ENCODE results near the gene ANO8. TPM values are rescaled to one million over a fixed set of nuclear protein-coding genes. Genes with fewer than 3 reads are reported as not detected.

Gene ANO8
- total and polyA plus RNA-seq, 12 donors: 3.3 to 14.6 (median 8.0) TPM

DNA sequence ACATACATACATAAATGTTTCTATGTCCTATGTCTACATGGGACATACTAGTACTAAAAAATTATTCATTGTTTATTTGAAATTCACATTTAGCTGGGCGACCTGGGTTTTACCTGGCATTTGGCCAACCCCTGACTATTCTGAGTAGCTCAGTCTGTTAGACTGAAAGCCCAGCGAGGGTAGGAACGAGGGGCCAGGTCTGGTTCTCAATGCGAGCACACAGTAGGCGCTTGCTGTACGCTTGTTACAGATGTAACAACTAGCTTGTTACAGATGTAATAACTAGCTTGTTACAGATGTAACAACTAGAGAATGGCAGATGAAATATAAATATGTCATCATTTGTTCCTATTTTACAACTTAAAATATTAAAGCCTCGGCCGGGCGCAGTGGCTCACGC, 920 bp upstream of the ANO8 start:
- no peak for DNase-seq
- WGBS, 2 donors: 67 to 68% methylated on average over 10 of the region's 10 CpGs
- no peaks in the 10 kb centered on the region for H3K9me3 ChIP-seq
- H3K4me3 ChIP-seq: peak overlapping the region in 5 of 10 donors; percentile 72 to 87 (median 85)
- TF ChIP-seq, protein P1, sequence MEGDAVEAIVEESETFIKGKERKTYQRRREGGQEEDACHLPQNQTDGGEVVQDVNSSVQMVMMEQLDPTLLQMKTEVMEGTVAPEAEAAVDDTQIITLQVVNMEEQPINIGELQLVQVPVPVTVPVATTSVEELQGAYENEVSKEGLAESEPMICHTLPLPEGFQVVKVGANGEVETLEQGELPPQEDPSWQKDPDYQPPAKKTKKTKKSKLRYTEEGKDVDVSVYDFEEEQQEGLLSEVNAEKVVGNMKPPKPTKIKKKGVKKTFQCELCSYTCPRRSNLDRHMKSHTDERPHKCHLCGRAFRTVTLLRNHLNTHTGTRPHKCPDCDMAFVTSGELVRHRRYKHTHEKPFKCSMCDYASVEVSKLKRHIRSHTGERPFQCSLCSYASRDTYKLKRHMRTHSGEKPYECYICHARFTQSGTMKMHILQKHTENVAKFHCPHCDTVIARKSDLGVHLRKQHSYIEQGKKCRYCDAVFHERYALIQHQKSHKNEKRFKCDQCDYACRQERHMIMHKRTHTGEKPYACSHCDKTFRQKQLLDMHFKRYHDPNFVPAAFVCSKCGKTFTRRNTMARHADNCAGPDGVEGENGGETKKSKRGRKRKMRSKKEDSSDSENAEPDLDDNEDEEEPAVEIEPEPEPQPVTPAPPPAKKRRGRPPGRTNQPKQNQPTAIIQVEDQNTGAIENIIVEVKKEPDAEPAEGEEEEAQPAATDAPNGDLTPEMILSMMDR (IDR thresholded peaks at IDR 0.05): no peak
- no peak for ATAC-seq
- H3K36me3 ChIP-seq: peaks cover 0 to 14% (median 0%) of the 10 kb centered on the region in 9 donors
- H3K27me3 ChIP-seq: peaks cover 0 to 8% (median 0%) of the 10 kb centered on the region in 7 donors
- H3K4me1 ChIP-seq: peaks cover 8 to 45% (median 36%) of the 10 kb centered on the region in 9 donors
- intact Hi-C loops (cut with DNase I): no loop called here
- H3K27ac ChIP-seq: peak overlapping the region in 3 of 10 donors; percentile 65 to 95 (median 93)

DNA sequence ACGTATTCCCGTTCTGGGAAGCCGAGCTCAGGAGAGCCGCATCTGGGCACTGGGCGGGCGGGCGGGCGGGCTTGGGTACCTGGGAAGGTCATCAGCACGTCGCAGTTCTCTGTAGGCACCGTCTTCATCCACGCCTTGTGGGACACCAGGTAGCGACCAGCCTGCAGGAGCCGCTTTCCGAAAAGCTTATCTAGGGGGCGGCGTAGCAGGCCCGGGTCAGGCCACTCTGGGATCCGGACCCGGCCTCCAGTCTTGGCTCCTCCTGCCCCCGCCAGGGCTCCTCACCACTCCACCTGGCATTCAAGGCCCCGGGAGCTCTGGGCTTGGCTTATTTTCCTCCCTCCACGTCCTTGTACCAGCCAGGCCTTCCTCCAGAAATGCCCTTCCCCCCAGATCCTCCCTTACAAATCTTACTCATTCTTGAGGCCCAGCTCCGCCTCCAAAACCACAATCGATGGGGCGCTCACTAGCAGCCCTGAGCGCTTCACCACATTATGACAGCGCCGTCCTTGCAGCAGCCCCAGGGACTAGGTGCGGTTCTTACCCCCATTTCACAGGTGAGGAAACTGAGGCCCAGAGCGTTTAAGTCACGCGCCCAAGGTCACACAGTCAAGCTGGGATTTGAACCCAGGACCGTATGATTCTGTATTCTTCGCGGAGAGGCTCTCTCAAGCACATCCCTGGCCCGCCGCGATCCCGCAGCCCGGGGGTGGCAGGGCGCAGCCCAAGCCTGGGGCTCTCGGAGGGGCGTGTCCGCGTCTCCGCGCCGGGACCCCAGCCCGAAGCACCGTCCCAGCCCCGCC, 843 bp downstream of the ANO8 start:
- H3K4me3 ChIP-seq: peak overlapping the region; percentile 47 to 87 (median 84)
- H3K9me3 ChIP-seq: no peaks in the 10 kb centered on the region
- peaks cover 0 to 10% (median 0%) of the 10 kb centered on the region in 9 donors for H3K36me3 ChIP-seq
- H3K27me3 ChIP-seq: peaks cover 0 to 26% (median 0%) of the 10 kb centered on the region in 7 donors
- peaks cover 8 to 54% (median 36%) of the 10 kb centered on the region in 9 donors for H3K4me1 ChIP-seq
- no peak for ATAC-seq
- TF ChIP-seq, protein P1 (IDR thresholded peaks at IDR 0.05): no peak
- intact Hi-C loops (cut with DNase I): no loop called here
- WGBS, 2 donors: 38 to 45% methylated on average over 47 to 52 of the region's 52 CpGs
- DNase-seq: no peak
- peak overlapping the region in 9 of 10 donors; percentile 64 to 83 (median 75) for H3K27ac ChIP-seq

DNA sequence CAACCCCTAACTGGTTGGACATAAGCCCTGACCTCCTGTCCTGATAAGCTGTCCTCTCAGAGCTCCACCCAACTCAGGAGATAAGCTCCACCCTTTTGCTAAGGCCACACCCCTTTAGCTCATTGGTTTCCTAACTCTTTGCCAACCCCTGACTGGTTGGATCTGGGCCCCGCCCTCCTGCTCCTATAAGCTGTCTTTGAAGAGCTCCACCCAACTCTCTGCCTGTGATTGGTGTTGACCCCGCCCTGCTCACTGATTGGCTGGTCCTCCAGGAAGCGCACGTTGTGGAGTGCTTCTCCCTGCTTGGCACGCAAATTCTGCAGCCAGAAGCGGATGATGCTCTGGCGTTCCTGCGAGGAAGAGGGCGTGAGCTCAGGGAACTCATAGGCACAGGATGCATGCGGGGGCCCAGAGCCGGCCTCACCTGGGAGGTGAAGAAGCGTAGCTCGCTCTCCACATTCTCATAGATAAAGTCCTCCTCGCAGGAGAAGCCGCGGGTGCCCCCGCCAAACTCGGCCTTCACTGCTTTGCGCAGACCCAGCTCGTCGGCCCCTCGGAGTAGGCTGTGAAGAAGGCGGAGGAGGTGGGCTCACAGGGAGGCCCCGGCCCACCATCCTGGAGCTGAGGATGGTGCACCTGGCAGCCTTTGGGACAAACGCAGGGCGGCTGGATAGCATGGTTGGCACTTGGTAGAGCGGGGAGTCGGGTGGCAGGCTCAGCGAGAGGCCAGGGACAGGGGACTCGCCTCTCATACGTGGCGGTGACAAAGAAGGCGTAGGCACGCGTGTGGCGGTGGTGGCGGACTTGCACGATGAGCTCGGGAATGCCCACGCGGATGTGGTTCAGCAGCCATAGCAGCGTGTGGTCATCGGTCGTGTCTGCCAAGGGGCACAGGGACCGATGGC, 1.7 kb downstream of the ANO8 start:
- 96% methylated on average over 45 of the region's 45 CpGs for WGBS, 2 donors
- H3K27ac ChIP-seq: no peak overlapping the region
- peaks cover 0 to 28% (median 0%) of the 10 kb centered on the region in 7 donors for H3K27me3 ChIP-seq
- ATAC-seq (no peak), DNase-seq (no peak)
- no peak overlapping the region for H3K4me3 ChIP-seq
- H3K9me3 ChIP-seq: no peaks in the 10 kb centered on the region
- H3K36me3 ChIP-seq: peaks cover 0 to 7% (median 0%) of the 10 kb centered on the region in 9 donors
- peaks cover 5 to 52% (median 28%) of the 10 kb centered on the region in 9 donors for H3K4me1 ChIP-seq
- intact Hi-C loops (cut with DNase I): no loop called here
- TF ChIP-seq, protein P1 (IDR thresholded peaks at IDR 0.05): no peak

DNA sequence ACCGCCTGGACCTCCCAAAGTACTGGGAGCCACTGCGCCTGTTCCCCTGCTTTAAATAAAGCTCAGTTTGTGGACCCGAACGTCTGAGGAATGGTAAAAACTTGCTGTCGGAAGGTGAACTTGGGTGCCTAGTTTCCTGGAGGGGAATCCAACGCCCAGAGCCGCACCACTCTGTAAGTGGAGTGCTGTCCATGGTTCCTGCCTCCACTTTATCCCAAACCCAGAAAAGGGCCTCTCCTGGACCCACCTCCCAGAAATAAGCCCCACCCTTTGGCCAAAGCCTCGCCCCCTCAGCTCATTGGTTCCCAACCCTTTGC, 2.3 kb downstream of the ANO8 start:
- no peak overlapping the region for H3K4me3 ChIP-seq
- H3K4me1 ChIP-seq: peaks cover 4 to 48% (median 25%) of the 10 kb centered on the region in 9 donors
- ATAC-seq (no peak), DNase-seq (no peak)
- TF ChIP-seq, protein P1 (IDR thresholded peaks at IDR 0.05): no peak
- peaks cover 0 to 12% (median 0%) of the 10 kb centered on the region in 9 donors for H3K36me3 ChIP-seq
- no peaks in the 10 kb centered on the region for H3K9me3 ChIP-seq
- no peak overlapping the region for H3K27ac ChIP-seq
- intact Hi-C loops (cut with DNase I): no loop called here
- peaks cover 0 to 28% (median 0%) of the 10 kb centered on the region in 7 donors for H3K27me3 ChIP-seq
- 90 to 93% methylated on average over 8 of the region's 8 CpGs for WGBS, 2 donors
